ENCODE data around the gene MACC1. TPM values are rescaled to one million over a fixed set of nuclear protein-coding genes. Genes with fewer than 3 reads are reported as not detected.

MACC1 gene
- total and polyA plus RNA-seq, 4 donors: 0.02 to 1.0 (median 0.50) TPM

- no peak for DNase-seq (ENCODE audit: low spot score)
- no peak overlapping the region for H3K4me3 ChIP-seq (ENCODE audit: low read depth in 1 of 3, low read length in 3 of 3)
- no peaks in the 10 kb centered on the region for H3K36me3 ChIP-seq (ENCODE audit: control insufficient read depth in 4 of 4, insufficient read depth in 3 of 4, low read depth in 1 of 4, low read length in 3 of 4)
- H3K4me1 ChIP-seq (ENCODE audit: control insufficient read depth in 4 of 4, insufficient read depth in 4 of 4, low read length in 3 of 4): no peaks in the 10 kb centered on the region
- H3K27ac ChIP-seq (ENCODE audit: low read depth in 1 of 2, low read length in 2 of 2): no peak overlapping the region
- no peak overlapping the region for H3K9ac ChIP-seq (ENCODE audit: low read depth in 1 of 2, low read length in 2 of 2)
- no peaks in the 10 kb centered on the region for H3K27me3 ChIP-seq (ENCODE audit: control insufficient read depth in 4 of 4, insufficient read depth in 4 of 4, low read length in 3 of 4)
- H3K9me3 ChIP-seq (ENCODE audit: control insufficient read depth in 4 of 4, low read length in 3 of 4): no peaks in the 10 kb centered on the region
- TF ChIP-seq EGR1 (IDR thresholded peaks at IDR 0.05; ENCODE audit: low read depth in 2 of 2) (no peak), SP1 (IDR thresholded peaks at IDR 0.05) (no peak), TAF1 (conservative IDR thresholded peaks at IDR 0.05) (no peak)
Observed at GRCh38 chr7:20152511-20152910, 64.7 kb downstream of the MACC1 start.

GRCh38 chr7:20151708-20152456 is 65.3 kb downstream of the MACC1 start:
- no peak overlapping the region for H3K27ac ChIP-seq (ENCODE audit: low read depth in 1 of 2, low read length in 2 of 2)
- H3K9me3 ChIP-seq (ENCODE audit: control insufficient read depth in 4 of 4, low read length in 3 of 4): no peaks in the 10 kb centered on the region
- DNase-seq (ENCODE audit: low spot score): no peak
- H3K4me3 ChIP-seq (ENCODE audit: low read depth in 1 of 3, low read length in 3 of 3): no peak overlapping the region
- 65% methylated on average over 4 of the region's 4 CpGs for WGBS
- H3K27me3 ChIP-seq (ENCODE audit: control insufficient read depth in 4 of 4, insufficient read depth in 4 of 4, low read length in 3 of 4): no peaks in the 10 kb centered on the region
- H3K36me3 ChIP-seq (ENCODE audit: control insufficient read depth in 4 of 4, insufficient read depth in 3 of 4, low read depth in 1 of 4, low read length in 3 of 4): no peaks in the 10 kb centered on the region
- no peak for TF ChIP-seq CTCF (IDR thresholded peaks at IDR 0.05; ENCODE audit: low read depth, low read length, missing input control)
- TF ChIP-seq HNF4G (IDR thresholded peaks at IDR 0.05): no peak
- no peak for TF ChIP-seq REST (IDR thresholded peaks at IDR 0.05)
- TF ChIP-seq EGR1 (IDR thresholded peaks at IDR 0.05; ENCODE audit: low read depth in 2 of 2): no peak
- no peak for TF ChIP-seq YY1 (IDR thresholded peaks at IDR 0.05)
- no peak for TF ChIP-seq ZBTB33 (IDR thresholded peaks at IDR 0.05)
- no peak for TF ChIP-seq FOXA2 (IDR thresholded peaks at IDR 0.05)
- TF ChIP-seq HNF4A (conservative IDR thresholded peaks at IDR 0.05): no peak
- no peak for TF ChIP-seq MAX (IDR thresholded peaks at IDR 0.05)
- TF ChIP-seq RAD21 (IDR thresholded peaks at IDR 0.05): no peak
- TF ChIP-seq GABPA (IDR thresholded peaks at IDR 0.05 in 1 of 2, conservative IDR thresholded peaks at IDR 0.05 in 1 of 2): no peak
- no peak for TF ChIP-seq TAF1 (conservative IDR thresholded peaks at IDR 0.05)
- TF ChIP-seq ATF3 (IDR thresholded peaks at IDR 0.05): no peak
- TF ChIP-seq RXRA (IDR thresholded peaks at IDR 0.05): no peak
- no peak for TF ChIP-seq JUND (IDR thresholded peaks at IDR 0.05)
- TF ChIP-seq FOXA1 (IDR thresholded peaks at IDR 0.05): no peak
- no peak for TF ChIP-seq SP1 (IDR thresholded peaks at IDR 0.05)
- TF ChIP-seq NR2F2 (IDR thresholded peaks at IDR 0.05): no peak
- no peak overlapping the region for H3K9ac ChIP-seq (ENCODE audit: low read depth in 1 of 2, low read length in 2 of 2)
- no peaks in the 10 kb centered on the region for H3K4me1 ChIP-seq (ENCODE audit: control insufficient read depth in 4 of 4, insufficient read depth in 4 of 4, low read length in 3 of 4)

All from liver (tissue), 9 donors.